ENCODE measurements around the gene DRC1. TPM values are rescaled to one million over a fixed set of nuclear protein-coding genes. Genes with fewer than 3 reads are reported as not detected.

The DRC1 gene
- total RNA-seq, 1 experiment from 2014 or later, result not detected

- no peak for TF ChIP-seq CTCF (conservative IDR thresholded peaks at IDR 0.05)
- H2BK120ac ChIP-seq (ENCODE audit: low read depth, low read length, poor library complexity, severe bottlenecking), result no peak overlapping the region
- H3K23me2 ChIP-seq (ENCODE audit: insufficient read length, low read depth, low read length, poor library complexity, severe bottlenecking), result no peaks in the 10 kb centered on the region
- no peak overlapping the region for H4K91ac ChIP-seq (ENCODE audit: insufficient read length, low read depth, low read length)
- peaks cover 3% of the 10 kb centered on the region for H4K20me1 ChIP-seq (ENCODE audit: control insufficient read depth, insufficient read depth, insufficient read length)
- no peak overlapping the region for H3K9ac ChIP-seq (ENCODE audit: extremely low read depth, insufficient read length, low read length)
- no peak overlapping the region for H4K5ac ChIP-seq (ENCODE audit: insufficient read length, low read depth, low read length)
- no peak overlapping the region for H2BK15ac ChIP-seq (ENCODE audit: low read depth, low read length)
- H3K4ac ChIP-seq (ENCODE audit: low read depth, low read length), result no peak overlapping the region
- no peak overlapping the region for H2BK12ac ChIP-seq (ENCODE audit: insufficient read length, low read depth, low read length)
- H3K27me3 ChIP-seq (ENCODE audit: insufficient read depth, low read length), result no peaks in the 10 kb centered on the region
- H4K8ac ChIP-seq (replicated peaks; ENCODE audit: insufficient read length, low read depth, low read length), result no peak overlapping the region
- H3K14ac ChIP-seq (ENCODE audit: insufficient read depth, low read length), result no peak overlapping the region
- peaks cover 3% of the 10 kb centered on the region for H3K27me3 Mint-ChIP-seq (ENCODE audit: low read depth)
- no peaks in the 10 kb centered on the region for H3K9me3 ChIP-seq (ENCODE audit: control insufficient read depth, low read depth, low read length)
- DNase-seq, result no peak
- no peak overlapping the region for H2AFZ ChIP-seq (ENCODE audit: low read length)
- no peak overlapping the region for H3K27ac Mint-ChIP-seq
- H3K4me3 Mint-ChIP-seq, result no peak overlapping the region
- no peaks in the 10 kb centered on the region for H3K79me1 ChIP-seq (ENCODE audit: insufficient read depth, low read depth, low read length, poor library complexity, severe bottlenecking)
- no peaks in the 10 kb centered on the region for H3K79me2 ChIP-seq (ENCODE audit: insufficient read depth, low read length)
- H3K23ac ChIP-seq (ENCODE audit: insufficient read length, low read depth, low read length), result no peak overlapping the region
- H3T11ph ChIP-seq (ENCODE audit: low read length), result no peak overlapping the region
- no peak overlapping the region for H2BK20ac ChIP-seq (ENCODE audit: low read depth, low read length, poor library complexity, severe bottlenecking)
- H3K18ac ChIP-seq (ENCODE audit: insufficient read length, low read depth, low read length), result no peak overlapping the region
- WGBS (ENCODE audit: extremely low coverage, insufficient read length, low lambda C conversion rate), result no CpG with 5 or more reads among the region's 2 CpGs
- no peak overlapping the region for H3K4me2 ChIP-seq (ENCODE audit: insufficient read depth, insufficient read length, low read length)
- H3K9me3 Mint-ChIP-seq, result no peaks in the 10 kb centered on the region; a peak in 2 of 5 replicates
- H2AK5ac ChIP-seq (ENCODE audit: insufficient read length, low read length), result no peak overlapping the region
- no peak overlapping the region for H2BK5ac ChIP-seq (ENCODE audit: insufficient read length, low read length)
- H3K36me3 Mint-ChIP-seq (ENCODE audit: insufficient read depth in 1 of 3, low read depth in 3 of 3), result no peaks in the 10 kb centered on the region
- H3K4me1 Mint-ChIP-seq, result peaks cover 0 to 1% of the 10 kb centered on the region in 2 experiments; a peak in 1 of 4 replicates
- no peak overlapping the region for H3K56ac ChIP-seq (ENCODE audit: insufficient read length, low read depth, low read length)
- no peak overlapping the region for H3K27ac ChIP-seq (ENCODE audit: insufficient read length, low read depth, low read length)
- no peaks in the 10 kb centered on the region for H3K4me1 ChIP-seq (ENCODE audit: insufficient read depth, low read length)
These were observed 83.4 kb downstream of the DRC1 start for GRCh38 chr2:26485099-26485498.
